ENCODE measurements around the gene IL4I1.

DNA sequence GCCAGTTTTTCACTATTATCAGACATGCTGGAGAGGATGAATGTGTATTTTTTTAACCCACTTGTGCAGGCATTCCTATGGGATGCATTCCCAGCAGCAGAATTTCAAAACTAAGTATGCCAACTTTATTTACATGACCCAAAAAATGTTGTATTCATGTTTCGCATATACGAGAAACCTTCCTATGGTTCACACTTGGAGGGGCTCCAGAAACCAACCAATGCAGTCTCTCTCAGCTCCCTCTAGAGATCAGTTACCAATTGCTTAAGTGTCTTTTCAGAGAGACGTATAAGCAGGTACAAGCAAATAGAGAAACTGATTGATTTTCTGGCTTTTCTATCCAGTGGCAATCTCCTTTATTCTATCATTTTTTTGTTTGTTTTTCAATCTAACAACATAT, 51.3 kb downstream of the IL4I1 start:
- TF ChIP-seq, protein P1, sequence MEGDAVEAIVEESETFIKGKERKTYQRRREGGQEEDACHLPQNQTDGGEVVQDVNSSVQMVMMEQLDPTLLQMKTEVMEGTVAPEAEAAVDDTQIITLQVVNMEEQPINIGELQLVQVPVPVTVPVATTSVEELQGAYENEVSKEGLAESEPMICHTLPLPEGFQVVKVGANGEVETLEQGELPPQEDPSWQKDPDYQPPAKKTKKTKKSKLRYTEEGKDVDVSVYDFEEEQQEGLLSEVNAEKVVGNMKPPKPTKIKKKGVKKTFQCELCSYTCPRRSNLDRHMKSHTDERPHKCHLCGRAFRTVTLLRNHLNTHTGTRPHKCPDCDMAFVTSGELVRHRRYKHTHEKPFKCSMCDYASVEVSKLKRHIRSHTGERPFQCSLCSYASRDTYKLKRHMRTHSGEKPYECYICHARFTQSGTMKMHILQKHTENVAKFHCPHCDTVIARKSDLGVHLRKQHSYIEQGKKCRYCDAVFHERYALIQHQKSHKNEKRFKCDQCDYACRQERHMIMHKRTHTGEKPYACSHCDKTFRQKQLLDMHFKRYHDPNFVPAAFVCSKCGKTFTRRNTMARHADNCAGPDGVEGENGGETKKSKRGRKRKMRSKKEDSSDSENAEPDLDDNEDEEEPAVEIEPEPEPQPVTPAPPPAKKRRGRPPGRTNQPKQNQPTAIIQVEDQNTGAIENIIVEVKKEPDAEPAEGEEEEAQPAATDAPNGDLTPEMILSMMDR (IDR thresholded peaks at IDR 0.05) = no peak
- TF ChIP-seq POLR2AphosphoS5 (IDR thresholded peaks at IDR 0.05; ENCODE audit: low read depth, low read length) (no peak), SIN3A (IDR thresholded peaks at IDR 0.05; ENCODE audit: borderline replicate concordance, insufficient read depth, low read depth, low read length) (no peak), TCF7L2 (IDR thresholded peaks at IDR 0.05; ENCODE audit: low read depth, low read length) (no peak)
- TF ChIP-seq, protein P2, sequence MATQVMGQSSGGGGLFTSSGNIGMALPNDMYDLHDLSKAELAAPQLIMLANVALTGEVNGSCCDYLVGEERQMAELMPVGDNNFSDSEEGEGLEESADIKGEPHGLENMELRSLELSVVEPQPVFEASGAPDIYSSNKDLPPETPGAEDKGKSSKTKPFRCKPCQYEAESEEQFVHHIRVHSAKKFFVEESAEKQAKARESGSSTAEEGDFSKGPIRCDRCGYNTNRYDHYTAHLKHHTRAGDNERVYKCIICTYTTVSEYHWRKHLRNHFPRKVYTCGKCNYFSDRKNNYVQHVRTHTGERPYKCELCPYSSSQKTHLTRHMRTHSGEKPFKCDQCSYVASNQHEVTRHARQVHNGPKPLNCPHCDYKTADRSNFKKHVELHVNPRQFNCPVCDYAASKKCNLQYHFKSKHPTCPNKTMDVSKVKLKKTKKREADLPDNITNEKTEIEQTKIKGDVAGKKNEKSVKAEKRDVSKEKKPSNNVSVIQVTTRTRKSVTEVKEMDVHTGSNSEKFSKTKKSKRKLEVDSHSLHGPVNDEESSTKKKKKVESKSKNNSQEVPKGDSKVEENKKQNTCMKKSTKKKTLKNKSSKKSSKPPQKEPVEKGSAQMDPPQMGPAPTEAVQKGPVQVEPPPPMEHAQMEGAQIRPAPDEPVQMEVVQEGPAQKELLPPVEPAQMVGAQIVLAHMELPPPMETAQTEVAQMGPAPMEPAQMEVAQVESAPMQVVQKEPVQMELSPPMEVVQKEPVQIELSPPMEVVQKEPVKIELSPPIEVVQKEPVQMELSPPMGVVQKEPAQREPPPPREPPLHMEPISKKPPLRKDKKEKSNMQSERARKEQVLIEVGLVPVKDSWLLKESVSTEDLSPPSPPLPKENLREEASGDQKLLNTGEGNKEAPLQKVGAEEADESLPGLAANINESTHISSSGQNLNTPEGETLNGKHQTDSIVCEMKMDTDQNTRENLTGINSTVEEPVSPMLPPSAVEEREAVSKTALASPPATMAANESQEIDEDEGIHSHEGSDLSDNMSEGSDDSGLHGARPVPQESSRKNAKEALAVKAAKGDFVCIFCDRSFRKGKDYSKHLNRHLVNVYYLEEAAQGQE (IDR thresholded peaks at IDR 0.05; ENCODE audit: insufficient read depth in 1 of 2, low read depth in 2 of 2, low read length in 1 of 2) = no peak

Data from Panc1 (cell line).